Peyer's patch (tissue), 4 donors: ENCODE data around the gene LRRC38. TPM values are rescaled to one million over a fixed set of nuclear protein-coding genes. Genes with fewer than 3 reads are reported as not detected.

Source experiments
- DNase-seq, 3 donors: peaks; one replicate each; pipeline ENCODE4 v3.0.0-alpha.2; 2017 to 2019
- H3K27ac ChIP-seq, 4 donors: fragments of 200-600 bp; sonication (generic); one replicate each; pipeline ENCODE4 v1.5.1; 2016 to 2019
- H3K27me3 ChIP-seq, 2 donors: fragments of 200-600 bp; sonication (generic); one replicate each; pipeline ENCODE4 v1.5.1; 2019
- H3K36me3 ChIP-seq, 3 donors: fragments of 200-600 bp; sonication (generic); one replicate each; pipeline ENCODE4 v1.5.1; 2016 to 2019
- H3K4me1 ChIP-seq, 4 donors: fragments of 200-600 bp; sonication (generic); one replicate each; pipeline ENCODE4 v1.5.1; 2016 to 2019
- H3K4me3 ChIP-seq, 4 donors: fragments of 200-600 bp; sonication (generic); 1 replicate in 3 of 4; 2 replicates in 1 of 4; pipeline ENCODE4 v1.5.1; 2016 to 2019; ENCODE audit warnings: mild to moderate bottlenecking in 1 of 4
- H3K9me3 ChIP-seq, 4 donors: fragments of 200-600 bp; sonication (generic); one replicate each; pipeline ENCODE4 v1.5.1; 2016 to 2019; ENCODE audit warnings: mild to moderate bottlenecking in 1 of 4
- CTCF ChIP-seq, 6 experiments: fragments of 450-650 bp in 4 of 6; fragments of 200-600 bp in 2 of 6; sonication (generic) in 1 of 6; IDR thresholded peaks; one replicate each; pipeline ENCODE4 v1.5.1; 2017 to 2019; ENCODE audit warnings: antibody characterized with exemption in 6 of 6, mild to moderate bottlenecking in 3 of 6, moderate library complexity in 1 of 6
- POLR2A ChIP-seq, 2 donors: fragments of 450-650 bp; IDR thresholded peaks; one replicate each; pipeline ENCODE4 v1.5.1; 2017; ENCODE audit warnings: antibody characterized with exemption in 2 of 2, mild to moderate bottlenecking in 2 of 2, moderate library complexity in 2 of 2
- total RNA-seq, 4 donors: library from RNA; depleted of rRNA; stranded (reverse); fragments of >200 nt; gene quantifications; one replicate each; pipeline ENCODE4 v1.1.0, GENCODE V29; 2016

LRRC38 gene
- total RNA-seq, 4 donors from 2014 or later: not detected

- no peaks in the 10 kb centered on the region for H3K36me3 ChIP-seq
- no peak overlapping the region for H3K4me3 ChIP-seq
- no peak for DNase-seq
- TF ChIP-seq CTCF (IDR thresholded peaks at IDR 0.05): no peak
- TF ChIP-seq POLR2A (IDR thresholded peaks at IDR 0.05): no peak
- H3K27ac ChIP-seq: no peak overlapping the region
- no peaks in the 10 kb centered on the region for H3K27me3 ChIP-seq
- no peaks in the 10 kb centered on the region for H3K9me3 ChIP-seq
- no peaks in the 10 kb centered on the region for H3K4me1 ChIP-seq
Measured at GRCh38 chr1:13465515-13465914, 48.3 kb downstream of the LRRC38 start.

- H3K27ac ChIP-seq: no peak overlapping the region
- DNase-seq: no peak
- H3K9me3 ChIP-seq: no peaks in the 10 kb centered on the region
- H3K4me1 ChIP-seq: no peaks in the 10 kb centered on the region
- no peak for TF ChIP-seq POLR2A (IDR thresholded peaks at IDR 0.05)
- TF ChIP-seq CTCF (IDR thresholded peaks at IDR 0.05): no peak
- no peaks in the 10 kb centered on the region for H3K27me3 ChIP-seq
- no peaks in the 10 kb centered on the region for H3K36me3 ChIP-seq
- H3K4me3 ChIP-seq: no peak overlapping the region
Measured at GRCh38 chr1:13462682-13463081, 51.1 kb downstream of the LRRC38 start.

GRCh38 chr1:13461977-13462376 lies 51.8 kb downstream of the LRRC38 start:
- H3K27ac ChIP-seq: no peak overlapping the region
- no peaks in the 10 kb centered on the region for H3K36me3 ChIP-seq
- no peaks in the 10 kb centered on the region for H3K4me1 ChIP-seq
- no peaks in the 10 kb centered on the region for H3K27me3 ChIP-seq
- no peak overlapping the region for H3K4me3 ChIP-seq
- no peaks in the 10 kb centered on the region for H3K9me3 ChIP-seq
- DNase-seq: no peak
- TF ChIP-seq POLR2A (IDR thresholded peaks at IDR 0.05): no peak
- no peak for TF ChIP-seq CTCF (IDR thresholded peaks at IDR 0.05)

- no peak for DNase-seq
- no peak overlapping the region for H3K27ac ChIP-seq
- H3K36me3 ChIP-seq: no peaks in the 10 kb centered on the region
- H3K9me3 ChIP-seq: no peaks in the 10 kb centered on the region
- no peaks in the 10 kb centered on the region for H3K27me3 ChIP-seq
- H3K4me3 ChIP-seq: no peak overlapping the region
- TF ChIP-seq CTCF (IDR thresholded peaks at IDR 0.05) (no peak), POLR2A (IDR thresholded peaks at IDR 0.05) (no peak)
- no peaks in the 10 kb centered on the region for H3K4me1 ChIP-seq
Measured at GRCh38 chr1:13456904-13457532, 56.8 kb downstream of the LRRC38 start.

- H3K36me3 ChIP-seq: no peaks in the 10 kb centered on the region
- no peak for DNase-seq
Measured at GRCh38 chr1:13451399-13451965, 62.3 kb downstream of the LRRC38 start.

More at GRCh38 chr1:13451399-13451965, 62.3 kb downstream of the LRRC38 start:
- no peak for TF ChIP-seq POLR2A (IDR thresholded peaks at IDR 0.05)
- no peak for TF ChIP-seq CTCF (IDR thresholded peaks at IDR 0.05)
- H3K27me3 ChIP-seq: no peaks in the 10 kb centered on the region
- no peak overlapping the region for H3K27ac ChIP-seq
- H3K4me3 ChIP-seq: no peak overlapping the region
- H3K4me1 ChIP-seq: no peaks in the 10 kb centered on the region
- no peaks in the 10 kb centered on the region for H3K9me3 ChIP-seq
